ENCODE data around the gene BRI3.

BRI3 gene

GRCh38 chr7:98329100-98329790 is 47.8 kb downstream of the BRI3 start:
- no peak for TF ChIP-seq CTCF (IDR thresholded peaks at IDR 0.05)
- no peak for DNase-seq

GRCh38 chr7:98329791-98330373 is 48.4 kb downstream of the BRI3 start:
- DNase-seq: no peak
- no peak overlapping the region for H3K27ac ChIP-seq
- no peak for TF ChIP-seq CTCF (IDR thresholded peaks at IDR 0.05)
- no peaks in the 10 kb centered on the region for H3K4me1 ChIP-seq
- H3K27me3 ChIP-seq: no peaks in the 10 kb centered on the region
- H3K36me3 ChIP-seq: no peaks in the 10 kb centered on the region
- peaks cover 0 to 8% (median 0%) of the 10 kb centered on the region in 3 donors for H3K9me3 ChIP-seq
- intact Hi-C loops (cut with DNase I; ENCODE audit: low total_unique reads): no loop called here
- no peak overlapping the region for H3K4me3 ChIP-seq

More at GRCh38 chr7:98329100-98329790, 47.8 kb downstream of the BRI3 start:
- Histone ChIP-seq H3K4me3 (no peak overlapping the region), H3K27ac (no peak overlapping the region), H3K36me3 (no peaks in the 10 kb centered on the region), H3K9me3 (peaks cover 0 to 8% (median 0%) of the 10 kb centered on the region in 3 donors), H3K27me3 (no peaks in the 10 kb centered on the region), H3K4me1 (no peaks in the 10 kb centered on the region)
- intact Hi-C loops (cut with DNase I; ENCODE audit: low total_unique reads): no loop called here

DNA sequence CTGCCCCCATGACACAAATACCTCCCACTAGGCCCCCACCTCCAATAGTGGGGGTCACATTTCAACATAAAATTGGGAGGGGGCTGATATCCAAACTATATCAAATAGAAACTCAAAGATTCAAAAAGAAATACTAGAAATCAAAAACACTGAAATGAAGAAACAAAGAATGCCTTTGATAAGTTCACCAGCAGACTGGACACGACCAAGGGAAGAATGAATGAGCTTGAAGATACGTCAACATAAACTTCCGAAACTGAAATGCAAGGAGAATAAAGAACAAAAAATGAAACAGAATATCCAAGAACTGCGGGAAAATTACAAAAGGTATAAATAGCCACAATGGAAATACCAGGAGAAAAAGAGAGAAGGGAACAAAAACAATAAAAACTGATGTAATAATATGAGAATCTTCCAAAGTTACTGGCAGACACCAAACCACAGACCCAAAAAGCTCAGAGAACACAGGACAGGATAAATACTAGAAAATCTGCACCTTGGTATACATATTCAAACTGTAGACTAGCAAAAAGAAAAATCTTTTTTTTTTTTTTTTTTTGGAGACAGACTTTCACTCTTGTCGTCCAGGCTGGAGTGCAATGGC is 49.5 kb downstream of the BRI3 start:
- intact Hi-C loops (cut with DNase I; ENCODE audit: low total_unique reads): no loop called here
- H3K36me3 ChIP-seq: no peaks in the 10 kb centered on the region
- TF ChIP-seq CTCF (IDR thresholded peaks at IDR 0.05): no peak
- H3K4me1 ChIP-seq: no peaks in the 10 kb centered on the region
- H3K4me3 ChIP-seq: no peak overlapping the region
- H3K9me3 ChIP-seq: peaks cover 0 to 8% (median 0%) of the 10 kb centered on the region in 3 donors
- no peak for DNase-seq
- no peaks in the 10 kb centered on the region for H3K27me3 ChIP-seq
- H3K27ac ChIP-seq: no peak overlapping the region

GRCh38 chr7:98334081-98334480 is 52.6 kb downstream of the BRI3 start:
- Histone ChIP-seq H3K9me3 (peaks cover 0 to 6% (median 0%) of the 10 kb centered on the region in 3 donors), H3K4me3 (no peak overlapping the region), H3K4me1 (no peaks in the 10 kb centered on the region), H3K36me3 (no peaks in the 10 kb centered on the region), H3K27ac (no peak overlapping the region), H3K27me3 (no peaks in the 10 kb centered on the region)
- TF ChIP-seq CTCF (IDR thresholded peaks at IDR 0.05): no peak
- intact Hi-C loops (cut with DNase I; ENCODE audit: low total_unique reads): no loop called here
- no peak for DNase-seq

- H3K4me3 ChIP-seq: no peak overlapping the region
- no peak for DNase-seq
- H3K27me3 ChIP-seq: no peaks in the 10 kb centered on the region
- H3K4me1 ChIP-seq: no peaks in the 10 kb centered on the region
- no peaks in the 10 kb centered on the region for H3K36me3 ChIP-seq
- no peak overlapping the region for H3K27ac ChIP-seq
- no peak for TF ChIP-seq CTCF (IDR thresholded peaks at IDR 0.05)
- intact Hi-C loops (cut with DNase I; ENCODE audit: low total_unique reads): no loop called here
- peaks cover 0 to 3% (median 0%) of the 10 kb centered on the region in 3 donors for H3K9me3 ChIP-seq
These were observed 54.0 kb downstream of the BRI3 start for GRCh38 chr7:98335411-98335977.

All from tibial artery (tissue), 4 donors.